Measurements from ENCODE around the gene STXBP2.

STXBP2 gene

DNA sequence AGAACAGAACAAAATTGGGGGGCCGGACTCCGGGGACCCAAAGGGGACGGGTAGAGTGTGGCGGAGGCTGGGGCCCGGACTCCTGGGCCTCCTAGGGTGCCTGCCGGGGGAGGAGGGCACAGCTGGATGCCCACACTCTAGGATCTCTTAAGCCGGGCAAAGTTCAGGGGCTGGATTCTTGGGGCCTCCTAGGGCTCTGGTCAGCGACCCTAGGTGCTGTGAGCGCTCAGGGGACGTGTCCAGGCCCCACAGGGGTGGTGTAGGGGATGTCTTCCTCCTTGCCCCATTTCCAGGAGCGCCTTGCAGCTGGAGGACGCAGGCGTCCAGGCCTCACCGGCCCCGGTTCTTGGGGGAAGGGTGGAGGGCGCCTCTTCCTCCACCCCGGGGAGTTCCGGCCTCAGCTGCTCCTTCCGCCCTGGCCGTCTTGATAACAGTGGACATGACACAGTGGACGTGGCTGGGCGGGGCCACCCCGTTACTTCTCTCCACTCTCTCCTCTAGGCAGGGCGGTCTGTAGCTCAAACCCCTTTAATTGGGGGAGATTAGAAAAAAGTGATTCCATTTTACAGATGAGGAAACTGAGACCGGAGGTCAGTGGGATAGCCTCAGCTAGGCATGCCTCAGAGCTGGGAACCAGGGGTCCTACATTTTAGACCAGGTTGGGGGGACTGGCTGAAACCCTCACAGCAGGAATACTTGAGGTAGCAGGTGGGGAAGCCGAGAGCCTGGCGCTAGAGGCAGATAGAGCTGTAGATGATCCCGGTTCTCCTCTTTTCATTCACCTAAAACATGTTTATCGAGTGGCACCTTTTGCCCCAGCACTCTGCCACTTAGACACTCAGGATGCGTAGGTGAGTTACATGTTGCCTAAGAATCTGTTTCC lies 705 bp downstream of the STXBP2 start:
- no peak for TF ChIP-seq ZFX (IDR thresholded peaks at IDR 0.05; ENCODE audit: borderline replicate concordance)
- TF ChIP-seq CTCF (IDR thresholded peaks at IDR 0.05): no peak

DNA sequence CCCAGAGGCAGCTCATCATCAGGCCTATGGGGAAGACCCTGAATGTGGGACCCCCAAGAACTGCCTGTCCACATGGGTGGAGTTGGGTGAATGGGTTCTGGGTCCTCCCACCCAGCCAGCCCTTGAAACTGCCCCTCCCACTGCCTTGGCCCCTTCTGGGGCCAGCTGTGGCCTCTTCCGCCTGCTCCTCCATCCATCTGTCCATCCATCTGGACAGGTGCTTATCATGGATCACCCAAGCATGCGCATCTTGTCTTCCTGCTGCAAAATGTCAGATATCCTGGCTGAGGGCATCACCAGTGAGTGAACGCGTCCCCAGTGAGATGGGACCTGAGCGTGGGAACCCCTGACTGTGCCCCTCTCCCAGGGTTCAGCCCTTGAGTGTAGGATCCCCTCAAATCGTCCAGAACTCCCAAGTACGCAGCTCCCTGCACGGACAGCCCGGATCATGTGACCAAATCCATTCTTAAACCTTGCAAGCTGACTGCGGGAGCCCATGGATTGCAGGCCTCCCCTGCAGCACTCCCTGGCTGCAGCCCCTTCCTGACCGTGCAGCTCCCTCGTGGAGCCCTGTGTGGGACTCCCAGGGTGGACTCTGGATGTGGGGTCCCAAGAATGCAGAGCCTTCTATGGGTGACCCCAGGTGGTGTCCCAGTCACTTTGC lies 2.0 kb downstream of the STXBP2 start:
- TF ChIP-seq ZFX (IDR thresholded peaks at IDR 0.05; ENCODE audit: borderline replicate concordance): no peak
- TF ChIP-seq CTCF (IDR thresholded peaks at IDR 0.05): no peak
- H3K27ac ChIP-seq: peak overlapping the region; percentile 71; the same call in 1 of the 2 replicates

More for the DNA sequence above, 705 bp downstream of the STXBP2 start:
- H3K27ac ChIP-seq: peak overlapping the region; percentile 71

DNA sequence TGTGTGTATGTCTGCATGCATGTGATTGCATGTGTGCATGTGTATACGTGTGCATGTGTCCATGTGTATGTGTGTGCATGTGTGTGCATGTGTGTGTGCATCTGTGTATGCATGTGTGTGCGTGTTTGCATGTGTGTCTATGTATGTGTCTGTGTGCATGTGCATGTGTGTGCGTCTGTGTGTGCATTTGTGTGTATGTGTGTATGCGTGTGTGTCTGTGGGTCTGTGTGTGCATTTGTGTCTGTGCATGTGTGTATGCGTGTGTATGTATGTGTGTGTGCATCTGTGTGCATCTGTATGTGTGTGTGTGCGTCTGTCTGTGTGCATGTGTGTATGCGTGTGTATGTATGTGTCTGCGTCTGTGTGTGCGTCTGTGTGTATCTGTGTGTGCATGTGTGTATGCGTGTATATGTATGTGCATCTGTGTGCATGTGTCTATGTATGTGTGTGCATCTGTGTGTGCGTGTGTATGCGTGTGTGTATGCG lies 3.0 kb downstream of the STXBP2 start:
- TF ChIP-seq CTCF (IDR thresholded peaks at IDR 0.05): no peak
- TF ChIP-seq ZFX (IDR thresholded peaks at IDR 0.05; ENCODE audit: borderline replicate concordance): no peak
- no peak overlapping the region for H3K27ac ChIP-seq

- no peak overlapping the region for H3K27ac ChIP-seq
- TF ChIP-seq ZFX (IDR thresholded peaks at IDR 0.05; ENCODE audit: borderline replicate concordance) (no peak), CTCF (IDR thresholded peaks at IDR 0.05) (no peak)
Observed at GRCh38 chr19:7640803-7641202, 3.9 kb downstream of the STXBP2 start.

DNA sequence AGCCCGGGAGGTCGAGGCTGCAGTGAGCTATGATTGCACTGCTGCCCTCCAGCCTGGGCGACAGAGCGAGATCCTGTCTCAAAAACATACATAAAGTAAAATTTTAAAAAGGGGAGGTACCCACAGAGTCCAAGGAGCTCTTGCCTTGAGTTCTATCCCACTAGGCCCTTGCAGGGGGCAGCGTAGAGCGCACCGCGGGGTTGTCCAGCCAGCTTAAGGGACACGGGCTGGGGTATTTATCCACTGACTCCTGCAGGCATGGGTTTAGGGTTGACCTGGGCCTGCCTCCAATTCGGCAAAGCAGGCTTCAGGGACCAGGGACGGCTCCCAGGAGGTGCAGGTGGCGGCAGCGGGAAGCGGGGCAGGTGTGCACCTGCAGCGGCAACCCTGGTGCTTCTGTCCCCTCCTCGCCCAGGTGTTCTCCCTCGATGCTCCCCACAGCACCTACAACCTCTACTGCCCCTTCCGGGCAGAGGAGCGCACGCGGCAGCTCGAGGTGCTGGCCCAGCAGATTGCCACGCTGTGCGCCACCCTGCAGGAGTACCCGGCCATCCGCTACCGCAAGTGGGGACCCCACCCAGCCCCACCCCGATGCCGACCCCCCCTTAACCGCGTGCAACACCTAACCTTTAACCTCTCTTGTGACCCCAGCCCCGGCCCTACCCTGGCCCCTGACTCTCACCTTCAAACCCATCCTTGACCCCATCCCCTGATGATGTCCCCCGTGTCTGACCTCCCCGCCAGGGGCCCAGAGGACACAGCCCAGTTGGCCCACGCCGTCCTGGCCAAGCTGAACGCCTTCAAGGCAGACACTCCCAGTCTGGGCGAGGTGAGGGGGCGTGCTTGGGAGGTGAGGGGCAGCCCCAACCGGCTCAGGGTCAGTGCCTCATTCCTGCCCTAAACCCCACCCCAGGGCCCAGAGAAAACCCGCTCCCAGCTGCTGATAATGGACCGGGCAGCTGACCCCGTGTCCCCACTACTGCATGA lies 4.7 kb downstream of the STXBP2 start:
- H3K27ac ChIP-seq: no peak overlapping the region

More for the DNA sequence above, 4.7 kb downstream of the STXBP2 start:
- no peak for TF ChIP-seq CTCF (IDR thresholded peaks at IDR 0.05)
- no peak for TF ChIP-seq ZFX (IDR thresholded peaks at IDR 0.05; ENCODE audit: borderline replicate concordance)

All from 22Rv1 (cell line).